ENCODE measurements around the gene ZNF99. TPM values are rescaled to one million over a fixed set of nuclear protein-coding genes. Genes with fewer than 3 reads are reported as not detected.

Gene ZNF99
- total and polyA plus RNA-seq, 2 of the 8 experiments (the other 6 are each of a cell fraction or from before 2014, with no cell fraction given), result not detected

DNA sequence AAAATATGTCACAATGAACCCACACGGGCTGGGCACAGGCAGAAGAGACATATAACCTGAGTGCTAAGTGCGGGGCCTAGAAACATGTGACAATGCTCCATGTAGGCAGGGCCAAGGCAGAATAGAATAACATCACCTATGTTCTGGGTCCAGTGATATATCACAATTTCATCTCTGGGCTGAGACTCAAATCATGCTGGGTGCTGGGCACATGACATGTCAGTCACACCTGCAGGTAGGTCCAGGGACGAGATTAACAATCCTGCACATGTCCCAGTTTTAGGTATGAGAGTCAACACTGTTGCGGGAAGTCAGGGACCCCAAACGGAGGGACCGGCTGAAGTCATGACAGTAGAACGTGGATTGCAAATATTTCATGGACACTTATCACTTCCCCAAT is 50.3 kb downstream of the ZNF99 start:
- Histone ChIP-seq H3K9ac (replicated peaks in 1 of 4; ENCODE audit: extremely low read depth in 1 of 4, low read depth in 3 of 4, low read length in 3 of 4) (no peak overlapping the region), H3K4me1 (replicated peaks in 1 of 4; ENCODE audit: control insufficient read depth in 3 of 4, insufficient read depth in 4 of 4, low read length in 3 of 4) (no peaks in the 10 kb centered on the region), H3K18ac (ENCODE audit: extremely low read depth, low read length) (no peak overlapping the region), H4K20me1 (replicated peaks in 1 of 2; ENCODE audit: control insufficient read depth in 1 of 2, insufficient read depth in 2 of 2, low read length in 2 of 2) (no peaks in the 10 kb centered on the region), H2BK12ac (ENCODE audit: low read depth, low read length) (no peak overlapping the region), H2BK5ac (ENCODE audit: low read depth, low read length) (no peak overlapping the region), H3K79me2 (ENCODE audit: control insufficient read depth in 1 of 2, insufficient read depth in 2 of 2, low read length in 2 of 2) (no peaks in the 10 kb centered on the region), H4K5ac (ENCODE audit: insufficient read length, low read depth, low read length) (no peak overlapping the region), H4K8ac (ENCODE audit: extremely low read depth, insufficient read depth, low read length) (no peak overlapping the region), H3K36me3 (ENCODE audit: control insufficient read depth in 2 of 4, insufficient read depth in 4 of 4, low read length in 3 of 4) (no peaks in the 10 kb centered on the region), H3K4me2 (ENCODE audit: insufficient read depth in 1 of 2, low read depth in 2 of 2, low read length in 2 of 2) (no peak overlapping the region), H3K4me3 (ENCODE audit: extremely low read depth in 1 of 4, insufficient read depth in 2 of 4, low read depth in 3 of 4, low read length in 4 of 4) (no peak overlapping the region), H2BK120ac (replicated peaks; ENCODE audit: low read depth, low read length) (no peak overlapping the region), H2BK20ac (ENCODE audit: low read length) (no peak overlapping the region), H3K4ac (replicated peaks; ENCODE audit: insufficient read length, low read depth, low read length) (no peak overlapping the region), H2AK5ac (ENCODE audit: low read depth, low read length) (no peak overlapping the region), H3K14ac (ENCODE audit: insufficient read length) (no peak overlapping the region), H4K91ac (replicated peaks; ENCODE audit: insufficient read length, low read length) (no peak overlapping the region), H2BK15ac (ENCODE audit: low read length) (no peak overlapping the region), H3K9me3 (ENCODE audit: insufficient read depth in 2 of 2, low read depth in 1 of 2, low read length in 1 of 2) (peaks cover 71 to 94% of the 10 kb centered on the region in 2 experiments), H2AFZ (ENCODE audit: low read length) (no peak overlapping the region), H3K79me1 (ENCODE audit: low read depth, low read length) (no peaks in the 10 kb centered on the region), H3K27ac (ENCODE audit: low read depth, low read length) (no peak overlapping the region), H3K23me2 (ENCODE audit: low read depth, low read length) (no peaks in the 10 kb centered on the region), H3K27me3 (replicated peaks in 1 of 4; ENCODE audit: control insufficient read depth in 3 of 4, extremely low read depth in 1 of 4, insufficient read depth in 3 of 4, low read length in 3 of 4) (no peaks in the 10 kb centered on the region), H3K23ac (ENCODE audit: insufficient read length) (no peak overlapping the region), H3K56ac (replicated peaks; ENCODE audit: insufficient read length, low read depth, low read length) (no peak overlapping the region)
- ChIA-PET POLR2A (ENCODE audit: partially characterized antibody) (no interaction called here), CTCF (ENCODE audit: partially characterized antibody) (no interaction called here)
- no peak for DNase-seq (ENCODE audit: low read depth in 1 of 2, low spot score in 2 of 2)
- 78% methylated on average over 7 of the region's 7 CpGs; no CpG with 5 or more reads in 1 of the 2 experiments for WGBS, 2 experiments (ENCODE audit: extremely low coverage in 1 of 2, insufficient coverage in 1 of 2, insufficient read length in 1 of 2, insufficient replicate concordance in 2 of 2, low coverage in 1 of 2, low lambda C conversion rate in 2 of 2, missing lambda C conversion rate in 1 of 2)
- no peak for FAIRE-seq
- TF ChIP-seq SIRT6 (IDR thresholded peaks at IDR 0.05; ENCODE audit: low read length) (no peak), CTCF (IDR thresholded peaks at IDR 0.05; ENCODE audit: control extremely low read depth in 1 of 3, insufficient read depth in 1 of 3, low read depth in 1 of 3, low read length in 3 of 3) (no peak), NRF1 (IDR thresholded peaks at IDR 0.05; ENCODE audit: low read depth, low read length) (no peak), ASH2L (IDR thresholded peaks at IDR 0.05; ENCODE audit: low read length) (no peak), RXRA (IDR thresholded peaks at IDR 0.05; ENCODE audit: insufficient read depth, low read depth, low read length) (no peak), SP2 (IDR thresholded peaks at IDR 0.05; ENCODE audit: low read length) (no peak), KDM4A (IDR thresholded peaks at IDR 0.05; ENCODE audit: low read depth, low read length, severe bottlenecking) (no peak), NANOG (IDR thresholded peaks at IDR 0.05; ENCODE audit: insufficient read depth, low read depth, low read length, poor library complexity, severe bottlenecking) (no peak), SIX5 (IDR thresholded peaks at IDR 0.05; ENCODE audit: low read depth, low read length) (no peak), SP1 (IDR thresholded peaks at IDR 0.05; ENCODE audit: low read depth, low read length) (no peak)

Data from H1 (cell line).